H1 (cell line): ENCODE measurements around the gene CASTOR1.

Experiments used
- CEBPB ChIP-seq: IDR thresholded peaks from 2 replicates; pipeline ENCODE4 v1.6.1; 2012; ENCODE audit warnings: low read depth, low read length
- CTCF ChIP-seq, 3 experiments: IDR thresholded peaks; 1 replicate in 2 of 3; 2 replicates in 1 of 3; pipeline versions ENCODE4 v1.5.1 to v1.6.1; 2011; ENCODE audit warnings: low read length in 3 of 3, mild to moderate bottlenecking in 3 of 3, inconsistent platforms in 2 of 3, low read depth in 1 of 3, moderate library complexity in 1 of 3; ENCODE audit not compliant: insufficient read depth in 1 of 3; ENCODE audit errors: control extremely low read depth in 1 of 3
- NANOG ChIP-seq: IDR thresholded peaks from 2 replicates; pipeline ENCODE4 v1.6.1; 2011; ENCODE audit warnings: low read length, low read depth, mild to moderate bottlenecking, inconsistent platforms; ENCODE audit not compliant: insufficient read depth, poor library complexity, severe bottlenecking
- POLR2A ChIP-seq, 2 experiments: IDR thresholded peaks; 1 replicate in 1 of 2; 2 replicates in 1 of 2; pipeline ENCODE4 v1.6.1; 2011; ENCODE audit warnings: low read depth in 2 of 2, low read length in 2 of 2, mild to moderate bottlenecking in 2 of 2; ENCODE audit errors: control extremely low read depth in 1 of 2
- USF2 ChIP-seq: IDR thresholded peaks from 2 replicates; pipeline ENCODE4 v1.6.1; 2011; ENCODE audit warnings: low read length, improper control_type of control experiment

GRCh38 chr22:30235687-30236170 lies 53.6 kb downstream of the CASTOR1 start:
- TF ChIP-seq CTCF (IDR thresholded peaks at IDR 0.05; ENCODE audit: control extremely low read depth in 1 of 3, insufficient read depth in 1 of 3, low read depth in 1 of 3, low read length in 3 of 3) (no peak), USF2 (no peak), POLR2A (IDR thresholded peaks at IDR 0.05; ENCODE audit: control extremely low read depth in 1 of 2, low read depth in 2 of 2, low read length in 2 of 2) (no peak), CEBPB (no peak), NANOG (no peak)
